HG02870 (cell line): ENCODE data around the gene PLEKHD1.
"Not testable (repeated sequence)": the region's sequence is repeated elsewhere in the genome, so short reads cannot be mapped to it uniquely, and the experiment has no call there.

Experiments used
- ATAC-seq: cut with Tn5 transposase; IDR thresholded peaks from one replicate; pipeline ENCODE4 v1.9.1; 2021; ENCODE audit warnings: mild to moderate bottlenecking, moderate library complexity; ENCODE audit not compliant: unreplicated experiment

Gene PLEKHD1

GRCh38 chr14:69481815-69482568 lies 2.5 kb upstream of the PLEKHD1 start:
- peak; percentile 92 for ATAC-seq

GRCh38 chr14:69483765-69484443 lies 624 bp upstream of the PLEKHD1 start:
- no peak for ATAC-seq

GRCh38 chr14:69485315-69485660 lies 760 bp downstream of the PLEKHD1 start:
- ATAC-seq = no peak

- ATAC-seq = no peak
These were observed 1.2 kb downstream of the PLEKHD1 start for GRCh38 chr14:69485701-69486100.

- ATAC-seq = no peak
These were observed 2.7 kb downstream of the PLEKHD1 start for GRCh38 chr14:69487226-69487625.

GRCh38 chr14:69487771-69488170 lies 3.2 kb downstream of the PLEKHD1 start:
- no peak for ATAC-seq

- ATAC-seq = no peak
These were observed 5.0 kb downstream of the PLEKHD1 start for GRCh38 chr14:69489495-69489894.

- ATAC-seq = no peak
These were observed 5.8 kb downstream of the PLEKHD1 start for GRCh38 chr14:69490219-69490918.

- no peak for ATAC-seq
These were observed 6.7 kb downstream of the PLEKHD1 start for GRCh38 chr14:69491193-69491592.

- ATAC-seq = no peak
These were observed 8.5 kb downstream of the PLEKHD1 start for GRCh38 chr14:69493038-69493437.

GRCh38 chr14:69493791-69494190 lies 9.3 kb downstream of the PLEKHD1 start:
- ATAC-seq = no peak

- ATAC-seq = no peak
These were observed 10.9 kb downstream of the PLEKHD1 start for GRCh38 chr14:69495341-69495921.

GRCh38 chr14:69497866-69498265 lies 13.3 kb downstream of the PLEKHD1 start:
- ATAC-seq = not testable (repeated sequence)

GRCh38 chr14:69498286-69498685 lies 13.8 kb downstream of the PLEKHD1 start:
- ATAC-seq = not testable (repeated sequence)

GRCh38 chr14:69499436-69499835 lies 14.9 kb downstream of the PLEKHD1 start:
- ATAC-seq = no peak

- no peak for ATAC-seq
These were observed 15.6 kb downstream of the PLEKHD1 start for GRCh38 chr14:69500096-69500495.

- ATAC-seq = no peak
These were observed 16.2 kb downstream of the PLEKHD1 start for GRCh38 chr14:69500736-69501135.

GRCh38 chr14:69501423-69501838 lies 16.9 kb downstream of the PLEKHD1 start:
- no peak for ATAC-seq

GRCh38 chr14:69504775-69505174 lies 20.2 kb downstream of the PLEKHD1 start:
- ATAC-seq = no peak

- ATAC-seq = no peak
These were observed 21.1 kb downstream of the PLEKHD1 start for GRCh38 chr14:69505338-69506240.

- no peak for ATAC-seq
These were observed 21.7 kb downstream of the PLEKHD1 start for GRCh38 chr14:69506241-69506595.
